C4-2B (cell line): ENCODE results near the gene ADAM8.

Experiments
- H3K27ac ChIP-seq: fragments of 450-650 bp; 2 replicates; pipeline ENCODE4 v1.5.1; 2017
- ZFX ChIP-seq: fragments of 450-650 bp; IDR thresholded peaks from 2 replicates; pipeline ENCODE4 v1.6.1; 2017
- TF ChIP-seq, protein P1 (sequence below): fragments of 450-650 bp; conservative IDR thresholded peaks from 2 replicates; pipeline ENCODE4 v1.5.1; 2017; ENCODE audit warnings: mild to moderate bottlenecking

ADAM8 gene

DNA sequence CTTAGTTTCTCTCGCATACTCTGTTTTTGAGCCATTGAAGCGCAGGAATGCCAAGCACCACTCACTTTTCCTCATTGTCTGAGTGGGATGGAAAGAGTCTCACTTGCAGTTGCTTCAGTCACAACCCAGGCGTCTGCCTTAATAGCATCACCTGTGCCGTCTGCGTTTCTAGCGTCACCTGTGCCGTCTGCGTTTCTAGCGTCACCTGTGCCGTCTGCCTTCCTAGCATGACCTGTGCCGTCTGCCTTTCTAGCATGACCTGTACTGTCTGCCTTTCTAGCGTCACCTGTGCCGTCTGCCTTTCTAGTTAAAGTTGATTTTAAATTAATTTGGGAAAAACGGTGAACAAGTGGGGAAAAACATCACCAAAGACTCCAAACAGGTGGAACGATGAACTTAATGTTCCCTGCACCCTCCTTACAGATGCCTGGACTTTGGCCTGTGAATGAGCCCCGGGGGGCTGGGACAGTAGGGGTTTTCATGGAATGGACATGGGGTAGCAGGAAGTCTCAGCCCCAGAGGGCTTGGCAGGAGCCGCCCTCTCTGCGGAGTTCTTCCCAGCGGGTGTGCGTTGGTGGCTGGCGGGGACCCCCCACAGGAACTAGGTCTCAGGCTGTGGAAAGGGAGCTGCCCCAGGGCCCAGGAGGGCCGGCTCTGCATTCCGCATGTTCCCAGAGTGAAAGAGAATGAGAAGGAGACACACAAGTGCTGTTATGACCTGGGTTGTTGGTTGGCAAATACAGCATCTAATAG lies 35.5 kb upstream of the ADAM8 start:
- TF ChIP-seq, protein P1, sequence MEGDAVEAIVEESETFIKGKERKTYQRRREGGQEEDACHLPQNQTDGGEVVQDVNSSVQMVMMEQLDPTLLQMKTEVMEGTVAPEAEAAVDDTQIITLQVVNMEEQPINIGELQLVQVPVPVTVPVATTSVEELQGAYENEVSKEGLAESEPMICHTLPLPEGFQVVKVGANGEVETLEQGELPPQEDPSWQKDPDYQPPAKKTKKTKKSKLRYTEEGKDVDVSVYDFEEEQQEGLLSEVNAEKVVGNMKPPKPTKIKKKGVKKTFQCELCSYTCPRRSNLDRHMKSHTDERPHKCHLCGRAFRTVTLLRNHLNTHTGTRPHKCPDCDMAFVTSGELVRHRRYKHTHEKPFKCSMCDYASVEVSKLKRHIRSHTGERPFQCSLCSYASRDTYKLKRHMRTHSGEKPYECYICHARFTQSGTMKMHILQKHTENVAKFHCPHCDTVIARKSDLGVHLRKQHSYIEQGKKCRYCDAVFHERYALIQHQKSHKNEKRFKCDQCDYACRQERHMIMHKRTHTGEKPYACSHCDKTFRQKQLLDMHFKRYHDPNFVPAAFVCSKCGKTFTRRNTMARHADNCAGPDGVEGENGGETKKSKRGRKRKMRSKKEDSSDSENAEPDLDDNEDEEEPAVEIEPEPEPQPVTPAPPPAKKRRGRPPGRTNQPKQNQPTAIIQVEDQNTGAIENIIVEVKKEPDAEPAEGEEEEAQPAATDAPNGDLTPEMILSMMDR, result no peak
- TF ChIP-seq ZFX, result no peak
- no peak overlapping the region for H3K27ac ChIP-seq

DNA sequence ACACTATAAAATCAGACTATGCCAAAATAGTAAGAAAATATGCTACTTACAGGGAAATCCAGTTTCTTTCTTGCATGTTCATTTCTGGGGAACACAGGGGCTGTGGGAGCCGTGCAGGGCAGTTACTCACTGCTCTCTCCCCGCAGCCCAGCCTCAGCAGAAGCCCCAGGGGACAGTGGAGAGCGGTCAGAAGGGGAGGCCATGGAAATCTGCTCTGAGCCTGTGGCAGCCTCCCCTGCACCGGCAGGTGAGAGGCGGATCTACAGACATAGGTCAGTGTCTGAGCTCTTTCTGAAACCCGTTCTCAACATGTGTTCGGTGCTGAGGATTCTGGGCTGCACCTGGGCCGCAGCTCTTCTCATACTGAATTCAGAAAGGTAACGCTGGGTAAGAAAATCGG lies 34.9 kb upstream of the ADAM8 start:
- TF ChIP-seq, protein P1, result no peak
- no peak for TF ChIP-seq ZFX

DNA sequence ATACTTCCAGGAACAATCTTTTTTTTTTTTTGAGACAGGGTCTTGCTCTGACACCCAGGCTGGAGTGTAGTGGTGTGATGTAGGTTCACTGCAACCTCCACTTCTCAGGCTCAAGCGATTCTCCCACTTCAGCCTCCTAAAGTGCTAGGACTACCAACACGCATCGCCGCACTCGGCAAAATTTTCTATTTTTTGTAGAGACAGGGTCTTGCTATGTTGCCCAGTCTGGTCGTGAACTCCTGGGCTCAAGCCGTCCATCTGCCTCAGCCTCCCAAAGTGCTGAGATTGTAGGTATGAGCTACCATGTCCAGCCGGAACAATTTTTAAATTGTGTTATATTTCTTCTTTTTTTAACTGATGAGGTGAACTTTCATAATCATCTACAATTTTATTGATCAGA lies 34.1 kb upstream of the ADAM8 start:
- no peak for TF ChIP-seq ZFX
- TF ChIP-seq, protein P1, result no peak
- H3K27ac ChIP-seq, result peak overlapping the region; percentile 92; the same call in 1 of the 2 replicates

More for the DNA sequence above, 34.9 kb upstream of the ADAM8 start:
- no peak overlapping the region for H3K27ac ChIP-seq

DNA sequence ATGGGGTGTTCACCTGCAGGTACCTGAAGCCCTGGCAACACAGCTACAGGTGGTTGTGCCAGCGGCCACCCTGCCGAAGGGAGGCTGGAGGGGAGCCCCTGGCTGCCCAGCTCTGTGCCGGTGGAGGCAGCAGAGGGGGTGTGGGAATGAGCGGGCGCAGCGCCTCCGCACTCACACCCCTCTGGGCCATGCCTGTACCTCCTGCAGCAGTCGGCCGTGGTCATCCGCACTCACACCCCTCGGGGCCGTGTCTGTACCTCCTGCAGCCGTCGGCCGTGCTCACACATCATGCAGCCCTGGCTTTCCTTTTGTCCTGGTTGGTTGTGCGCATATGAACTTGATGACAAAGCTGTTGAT lies 33.7 kb upstream of the ADAM8 start:
- peak overlapping the region; percentile 92 for H3K27ac ChIP-seq
- no peak for TF ChIP-seq ZFX
- TF ChIP-seq, protein P1, result no peak

DNA sequence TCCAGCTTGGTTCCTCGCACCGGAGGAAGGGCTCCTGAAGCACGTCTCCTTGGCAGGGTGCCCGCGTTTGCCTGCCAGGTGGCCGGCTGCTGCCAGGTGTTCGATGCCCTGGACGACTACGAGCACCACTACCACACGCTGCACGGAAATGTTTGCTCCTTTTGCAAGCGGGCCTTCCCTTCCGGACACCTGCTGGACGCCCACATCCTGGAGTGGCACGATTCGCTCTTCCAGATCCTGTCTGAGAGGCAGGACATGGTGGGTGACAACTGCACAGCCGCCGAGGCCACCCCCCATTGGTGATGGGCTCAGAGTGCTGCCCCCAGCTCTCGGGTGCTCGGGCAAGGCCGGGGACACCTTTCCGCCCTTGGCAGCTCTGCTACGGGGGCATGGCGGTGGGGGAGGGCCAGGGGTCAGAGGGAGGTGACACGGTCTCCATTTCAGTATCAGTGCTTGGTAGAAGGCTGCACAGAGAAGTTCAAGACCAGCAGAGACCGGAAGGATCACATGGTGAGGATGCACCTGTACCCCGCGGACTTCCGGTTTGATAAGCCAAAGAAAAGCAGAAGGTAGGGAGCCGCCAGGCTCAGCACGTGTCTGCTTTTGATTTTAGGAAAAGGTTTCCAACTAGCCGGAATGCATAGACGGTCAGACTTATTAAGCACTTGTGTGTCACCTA lies 33.2 kb upstream of the ADAM8 start:
- H3K27ac ChIP-seq, result peak overlapping the region; percentile 92
- TF ChIP-seq, protein P1, result no peak
- no peak for TF ChIP-seq ZFX

DNA sequence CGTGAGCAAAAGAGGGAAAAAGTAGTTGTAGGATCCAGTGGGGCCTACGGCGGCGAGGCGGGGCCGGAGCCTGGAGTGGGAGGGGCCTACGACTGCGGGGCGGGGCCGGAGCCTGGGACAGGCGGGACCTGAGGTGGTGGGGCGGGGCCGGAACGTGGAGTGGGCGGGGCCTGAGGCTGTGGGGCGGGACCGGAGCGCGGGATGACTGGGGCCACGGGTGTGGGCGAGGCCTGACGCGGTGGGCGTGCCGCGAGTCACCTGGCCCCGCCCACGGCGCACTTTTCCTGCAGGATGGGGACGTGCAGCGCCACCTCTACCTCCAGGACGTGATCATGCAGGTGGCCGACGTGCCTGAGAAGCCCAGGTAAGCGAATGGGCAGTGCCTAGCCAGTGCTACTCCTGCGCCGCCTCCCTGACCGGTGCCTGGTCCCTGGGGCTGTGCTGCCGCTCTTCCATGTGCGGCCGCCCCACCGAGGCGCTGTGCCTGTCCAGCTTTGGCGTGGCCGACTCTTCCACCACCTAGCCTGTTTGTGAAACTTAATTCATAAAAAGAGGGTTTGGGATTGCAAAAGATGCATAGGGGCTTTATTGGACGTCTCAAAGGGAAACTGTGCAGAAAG lies 32.5 kb upstream of the ADAM8 start:
- TF ChIP-seq ZFX, result no peak
- TF ChIP-seq, protein P1, result peak; percentile 29
- peak overlapping the region; percentile 92 for H3K27ac ChIP-seq

DNA sequence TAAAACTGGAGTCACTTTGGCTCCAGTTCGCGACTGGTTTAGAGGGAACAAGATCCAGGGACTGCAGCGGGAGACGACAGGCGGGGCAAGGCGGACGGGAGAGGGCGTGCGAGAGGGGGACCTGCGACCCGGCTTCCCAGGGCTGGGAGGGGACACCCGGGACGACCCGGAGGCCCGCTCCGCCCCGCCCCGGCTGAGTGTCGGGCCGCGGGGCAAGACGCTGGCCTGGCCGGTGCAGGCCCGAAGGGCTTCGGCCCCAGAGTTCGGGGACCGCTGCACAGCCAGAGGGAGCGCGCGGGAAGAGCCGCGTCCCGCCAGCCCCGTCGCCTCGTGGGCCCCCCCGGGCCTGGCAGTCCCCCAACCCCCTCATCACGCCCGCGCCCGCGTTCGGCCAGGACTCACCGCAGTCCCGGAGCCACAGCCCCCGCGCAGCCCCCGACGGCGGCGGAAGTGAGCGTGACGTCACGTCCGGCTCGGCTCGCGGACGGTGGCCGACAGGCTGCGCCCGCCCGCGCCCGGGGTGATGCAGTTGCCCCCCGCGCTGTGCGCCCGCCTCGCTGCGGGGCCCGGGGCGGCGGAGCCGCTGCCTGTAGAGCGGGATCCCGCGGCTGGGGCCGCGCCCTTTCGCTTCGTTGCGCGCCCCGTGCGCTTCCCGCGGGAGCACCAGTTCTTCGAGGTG lies 31.9 kb upstream of the ADAM8 start, which contains the start of the genes TUBGCP2 and ZNF511:
Gene TUBGCP2, minus strand, starts transcription at position 452 of the 679 bp plus-strand sequence. CDS start 5,931 bp downstream, outside the sequence.
Gene ZNF511, plus strand, starts transcription at position 494 of the 679 bp plus-strand sequence. Its CDS starts 30 bp downstream, at position 524.
- peak within 1 kb of the TSS; percentile 92 for H3K27ac ChIP-seq
- TF ChIP-seq, protein P1, result no peak
- TF ChIP-seq ZFX, result peak; percentile 94
